ENCODE results near the gene TNFAIP3. TPM values are rescaled to one million over a fixed set of nuclear protein-coding genes. Genes with fewer than 3 reads are reported as not detected.

Gene TNFAIP3
- total and polyA plus RNA-seq, 2 of the 8 experiments (the other 6 are each of a cell fraction or from before 2014, with no cell fraction given): 1.6 to 2.0 TPM

GRCh38 chr6:137904822-137905617, 38.0 kb downstream of the TNFAIP3 start (continued):
- TF ChIP-seq CEBPB (IDR thresholded peaks at IDR 0.05; ENCODE audit: low read depth, low read length) (no peak), TCF12 (IDR thresholded peaks at IDR 0.05; ENCODE audit: low read depth, low read length) (no peak), TEAD4 (IDR thresholded peaks at IDR 0.05; ENCODE audit: low read depth, low read length) (no peak), CTBP2 (IDR thresholded peaks at IDR 0.05; ENCODE audit: borderline replicate concordance, insufficient read depth, insufficient read length, low read length) (no peak), NRF1 (IDR thresholded peaks at IDR 0.05; ENCODE audit: low read depth, low read length) (no peak), ATF3 (IDR thresholded peaks at IDR 0.05; ENCODE audit: insufficient read depth, low read depth, low read length) (no peak), EGR1 (IDR thresholded peaks at IDR 0.05; ENCODE audit: borderline replicate concordance, low read depth, low read length) (no peak)
